GM19351 (cell line): ENCODE results near the gene TMUB1.

ENCODE experiments used
- ATAC-seq: cut with Tn5 transposase; IDR thresholded peaks from one replicate; pipeline ENCODE4 v1.9.1; 2021; ENCODE audit warnings: mild to moderate bottlenecking, moderate library complexity; ENCODE audit not compliant: unreplicated experiment

Gene TMUB1

GRCh38 chr7:151121380-151122170, 38.3 kb upstream of the TMUB1 start:
- ATAC-seq: no peak

- no peak for ATAC-seq
Observed at GRCh38 chr7:151120896-151121295, 37.6 kb upstream of the TMUB1 start.

- no peak for ATAC-seq
Observed at GRCh38 chr7:151119902-151120301, 36.6 kb upstream of the TMUB1 start.

- ATAC-seq: no peak
Observed at GRCh38 chr7:151119055-151119415, 35.7 kb upstream of the TMUB1 start.

- no peak for ATAC-seq
Observed at GRCh38 chr7:151118108-151119054, 35.1 kb upstream of the TMUB1 start.

- ATAC-seq: no peak
Observed at GRCh38 chr7:151117565-151117964, 34.3 kb upstream of the TMUB1 start.

- ATAC-seq: no peak
Observed at GRCh38 chr7:151116603-151117440, 33.5 kb upstream of the TMUB1 start.

- ATAC-seq: no peak
Observed at GRCh38 chr7:151115836-151116418, 32.6 kb upstream of the TMUB1 start.

GRCh38 chr7:151115121-151115835, 32.0 kb upstream of the TMUB1 start:
- no peak for ATAC-seq

- ATAC-seq: no peak
Observed at GRCh38 chr7:151114151-151115090, 31.1 kb upstream of the TMUB1 start.

GRCh38 chr7:151113344-151114150, 30.3 kb upstream of the TMUB1 start:
- no peak for ATAC-seq

- peak; percentile 78 for ATAC-seq
Observed at GRCh38 chr7:151110941-151111645, 27.8 kb upstream of the TMUB1 start.

- no peak for ATAC-seq
Observed at GRCh38 chr7:151110236-151110940, 27.1 kb upstream of the TMUB1 start.

GRCh38 chr7:151109094-151110048, 26.1 kb upstream of the TMUB1 start:
- ATAC-seq: no peak

GRCh38 chr7:151107882-151108281, 24.6 kb upstream of the TMUB1 start:
- ATAC-seq: no peak
